NCI-H526 (cell line): ENCODE data around the gene OSBP.
"Not testable (repeated sequence)": the region's sequence is repeated elsewhere in the genome, so short reads cannot be mapped to it uniquely, and the experiment has no call there.

Source experiments
- DNase-seq, 2 experiments: peaks; one replicate each; lab custom pipeline; 2025; lab: John Stamatoyannopoulos, UW

Gene OSBP

DNA sequence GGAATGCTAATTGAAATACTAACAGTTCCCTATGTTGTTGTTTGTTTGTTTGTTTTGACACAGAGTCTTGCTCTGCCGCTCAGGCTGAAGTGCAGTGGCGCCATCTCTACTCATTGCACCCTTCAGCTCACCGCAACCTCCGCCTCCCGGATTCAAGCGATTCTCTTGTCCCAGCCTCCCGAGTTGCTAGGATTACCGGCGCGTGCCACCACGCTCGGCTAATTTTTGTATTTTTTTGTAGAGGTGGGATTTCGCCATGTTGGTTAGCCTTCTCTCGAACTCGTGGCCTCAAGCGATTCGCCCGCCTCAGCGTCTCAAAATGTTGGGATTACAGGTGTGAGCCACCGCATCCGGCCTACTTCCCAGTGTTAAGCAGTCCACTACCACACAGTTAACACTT is 62.3 kb downstream of the OSBP start:
- no peak for DNase-seq

- DNase-seq, result no peak
Measured at GRCh38 chr11:59552844-59553243, 62.7 kb downstream of the OSBP start.

DNA sequence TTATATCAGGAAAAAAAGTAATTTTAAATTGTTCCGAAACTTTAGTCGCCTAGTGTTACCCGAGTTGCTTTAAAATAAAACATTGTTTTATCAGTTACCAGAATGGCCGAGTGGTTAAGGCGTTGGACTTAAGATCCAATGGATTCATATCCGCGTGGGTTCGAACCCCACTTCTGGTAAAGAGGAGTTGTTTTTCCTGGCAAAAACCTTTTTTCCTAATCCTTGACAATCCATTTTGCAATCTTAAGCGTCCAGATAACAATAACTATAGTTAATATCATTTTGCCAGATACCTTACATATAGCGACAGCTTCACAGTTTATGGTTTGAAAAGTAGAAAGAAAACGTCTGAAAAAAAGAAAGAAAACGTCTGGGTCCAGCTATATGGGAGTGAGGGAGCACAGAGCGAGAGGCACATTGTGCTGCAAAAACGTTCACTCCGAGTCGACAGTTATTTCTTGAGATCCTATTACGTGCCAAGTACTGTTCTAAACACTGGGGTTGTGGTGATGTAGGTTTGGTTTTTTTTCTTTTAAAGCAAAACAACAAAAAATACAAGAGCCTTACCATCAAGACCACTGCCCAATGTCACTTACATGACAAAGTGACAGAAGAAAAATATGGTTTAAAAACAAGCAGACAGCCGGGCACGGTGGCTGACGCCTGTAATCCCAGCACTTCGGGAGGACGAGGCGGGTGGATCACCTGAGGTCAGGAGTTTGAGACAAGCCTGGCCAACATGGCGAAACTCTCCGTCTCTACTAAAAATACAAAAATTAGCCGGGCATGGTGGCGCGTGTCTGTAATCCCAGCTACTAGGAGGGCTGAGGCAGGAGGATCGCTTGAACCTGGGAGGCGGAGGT is 63.7 kb downstream of the OSBP start:
- peak in 1 of 2 experiments; percentile 52 for DNase-seq

DNA sequence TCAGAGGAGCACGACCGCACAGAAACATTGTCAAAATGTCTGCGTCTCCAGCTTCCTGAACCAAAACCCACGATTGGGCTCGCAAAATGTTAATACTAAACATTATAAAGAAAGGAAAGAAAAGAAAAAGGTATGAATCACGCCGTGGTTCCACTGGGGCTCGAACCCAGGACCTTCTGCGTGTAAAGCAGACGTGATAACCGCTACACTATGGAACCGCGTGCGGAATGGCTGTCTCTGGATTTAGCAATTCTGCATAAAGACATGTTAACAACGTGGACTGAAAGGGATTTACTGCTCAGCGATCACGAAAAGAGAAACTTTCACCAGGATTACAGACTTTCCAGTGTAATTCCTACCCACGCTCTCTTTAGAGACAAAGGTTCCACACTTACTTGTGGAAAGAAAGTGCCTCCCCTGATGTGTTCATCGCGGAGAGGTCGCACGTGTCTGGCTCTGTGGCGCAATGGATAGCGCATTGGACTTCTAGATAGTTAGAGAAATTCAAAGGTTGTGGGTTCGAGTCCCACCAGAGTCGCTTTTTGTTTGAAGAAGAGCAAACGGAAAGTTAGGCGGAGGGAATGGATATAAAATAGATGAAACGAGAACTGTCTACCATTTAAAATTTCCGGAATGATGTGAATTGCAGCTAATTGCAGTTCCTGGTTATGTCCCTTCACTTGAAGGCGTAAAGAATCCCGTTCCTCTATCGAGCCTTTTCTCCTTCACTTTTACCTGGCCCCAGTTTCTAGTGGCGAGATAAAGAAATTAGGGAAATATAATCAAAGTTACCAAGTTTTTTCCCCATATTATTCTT is 64.5 kb downstream of the OSBP start:
- DNase-seq, result peak; percentile 92 to 94

DNA sequence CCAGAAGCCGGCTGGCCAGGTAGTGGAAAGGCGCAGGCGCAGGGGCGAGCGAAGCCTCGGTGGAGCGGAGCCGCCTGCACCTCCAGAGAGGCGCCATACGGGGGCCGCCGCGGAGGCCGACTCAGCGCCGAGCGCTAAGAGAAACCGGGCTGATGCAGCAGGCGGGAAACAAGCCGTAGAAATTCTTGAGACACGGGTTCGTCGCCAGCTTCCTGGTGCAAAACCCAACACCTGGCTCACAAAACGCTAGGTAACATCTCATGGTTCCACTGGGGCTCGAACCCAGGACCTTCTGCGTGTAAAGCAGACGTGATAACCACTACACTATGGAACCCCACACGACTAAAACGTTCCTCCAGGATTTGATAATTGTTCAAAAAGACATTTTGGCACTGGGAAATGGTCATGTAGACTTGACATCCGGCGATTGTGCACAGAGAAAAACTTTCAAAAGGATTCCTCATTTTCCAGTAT is 65.2 kb downstream of the OSBP start:
- DNase-seq, result peak; percentile 95 to 98

- DNase-seq, result no peak
Measured at GRCh38 chr11:59548309-59548656, 67.3 kb downstream of the OSBP start.

DNA sequence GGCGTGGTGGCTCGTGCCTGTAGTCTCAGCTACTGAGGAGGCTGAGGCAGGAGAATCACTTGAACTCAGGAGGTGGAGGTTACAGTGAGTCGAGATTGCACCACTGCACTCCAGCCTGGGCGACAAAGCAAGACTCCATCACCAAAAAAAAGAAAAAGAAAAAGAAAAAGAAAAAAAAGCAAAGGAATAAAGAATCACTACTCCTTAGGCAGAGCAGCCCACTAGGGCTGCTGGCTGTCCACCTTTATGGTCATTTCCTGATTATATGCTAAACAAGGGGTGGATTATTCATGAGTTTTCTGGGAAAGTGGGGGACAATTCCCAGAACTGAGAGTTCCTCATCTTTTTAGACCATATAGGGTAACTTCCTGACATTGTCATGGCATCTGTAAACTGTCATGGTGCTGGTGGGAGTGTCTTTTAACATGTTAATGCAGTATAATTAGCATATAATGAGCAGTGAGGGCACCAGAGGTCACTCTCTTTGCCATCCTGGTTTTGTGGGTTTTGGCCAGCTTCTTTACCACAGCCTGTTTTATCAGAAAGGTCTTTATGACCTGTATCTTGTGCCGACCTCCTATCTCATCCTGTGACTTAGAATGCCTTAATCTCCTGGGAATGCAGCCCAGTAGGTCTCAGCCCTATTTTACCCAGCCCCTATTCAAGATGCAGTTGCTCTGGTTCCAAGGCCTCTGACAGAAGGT is 67.8 kb downstream of the OSBP start:
- DNase-seq, result not testable (repeated sequence)

GRCh38 chr11:59545179-59546020 is 70.2 kb downstream of the OSBP start:
- no peak for DNase-seq

GRCh38 chr11:59544869-59545178 is 70.8 kb downstream of the OSBP start:
- DNase-seq, result no peak

GRCh38 chr11:59543713-59544112 is 71.9 kb downstream of the OSBP start:
- not testable (repeated sequence) for DNase-seq

GRCh38 chr11:59542142-59542810 is 73.3 kb downstream of the OSBP start:
- DNase-seq, result no peak

GRCh38 chr11:59534676-59535075 is 80.9 kb downstream of the OSBP start:
- DNase-seq, result no peak

DNA sequence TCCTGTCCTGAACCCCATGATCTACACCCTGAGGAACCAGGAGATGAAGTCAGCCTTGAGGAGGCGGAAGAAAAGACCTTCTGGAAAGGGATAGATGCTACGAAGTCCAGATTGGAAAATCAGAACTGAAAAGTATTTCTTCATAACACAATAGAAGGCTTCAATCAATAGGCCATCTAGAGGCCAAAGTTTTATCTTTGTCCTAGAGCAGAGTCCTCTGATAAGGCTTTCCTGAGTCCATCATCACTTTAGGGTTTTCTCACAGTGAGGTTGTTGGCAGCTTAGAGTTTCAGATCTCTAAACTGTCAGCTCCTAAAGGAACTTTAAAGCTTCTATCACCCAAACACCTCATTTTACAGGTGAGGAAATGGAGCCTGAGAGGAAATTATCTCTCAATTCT is 83.0 kb downstream of the OSBP start:
- no peak for DNase-seq

- no peak for DNase-seq
Measured at GRCh38 chr11:59528711-59529110, 86.9 kb downstream of the OSBP start.
